ENCODE measurements around the gene BACH1. TPM values are rescaled to one million over a fixed set of nuclear protein-coding genes. Genes with fewer than 3 reads are reported as not detected.

BACH1 gene
- total RNA-seq, 1 donor from 2014 or later: 27.3 TPM

GRCh38 chr21:29313662-29314408 lies 15.1 kb downstream of the BACH1 start:
- DNase-seq (ENCODE audit: low read depth, low spot score): no peak

- no peak for DNase-seq (ENCODE audit: low read depth, low spot score)
Measured at GRCh38 chr21:29315131-29315749, 16.5 kb downstream of the BACH1 start.

DNA sequence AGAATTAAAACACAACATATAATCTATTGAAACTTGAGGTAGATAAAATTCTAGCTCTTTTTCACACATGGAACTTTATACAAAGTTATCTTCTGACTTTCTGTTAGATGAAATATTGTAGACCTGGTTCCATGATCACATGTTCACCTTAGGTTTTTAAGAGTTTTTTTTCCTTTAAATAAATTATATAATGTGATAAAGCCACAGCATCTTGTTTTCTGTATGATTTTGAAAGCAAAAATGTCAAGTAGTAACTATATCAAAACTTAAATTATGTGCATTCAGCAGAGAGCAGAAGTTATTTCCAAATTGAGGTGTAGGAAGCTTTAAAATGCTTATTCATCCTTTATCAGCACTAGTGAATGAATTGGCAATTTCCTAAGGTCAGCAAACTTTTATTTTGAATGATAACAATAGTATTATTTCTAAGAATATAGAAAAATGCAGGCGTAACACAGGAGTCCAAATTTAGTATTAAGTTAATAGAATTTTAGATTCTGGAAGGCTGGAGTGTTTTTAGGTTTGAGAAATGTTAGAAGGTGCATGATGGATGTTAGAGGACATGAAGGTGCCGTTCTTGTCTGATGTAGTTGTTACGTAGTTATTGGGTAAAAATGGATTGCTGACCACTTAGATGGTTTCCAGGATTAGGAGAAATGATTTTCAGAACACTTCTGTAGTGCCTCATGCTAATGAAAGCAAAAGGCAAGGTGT lies 17.5 kb downstream of the BACH1 start:
- no peak for DNase-seq (ENCODE audit: low read depth, low spot score)

GRCh38 chr21:29316806-29317205 lies 18.1 kb downstream of the BACH1 start:
- no peak for DNase-seq (ENCODE audit: low read depth, low spot score)

DNA sequence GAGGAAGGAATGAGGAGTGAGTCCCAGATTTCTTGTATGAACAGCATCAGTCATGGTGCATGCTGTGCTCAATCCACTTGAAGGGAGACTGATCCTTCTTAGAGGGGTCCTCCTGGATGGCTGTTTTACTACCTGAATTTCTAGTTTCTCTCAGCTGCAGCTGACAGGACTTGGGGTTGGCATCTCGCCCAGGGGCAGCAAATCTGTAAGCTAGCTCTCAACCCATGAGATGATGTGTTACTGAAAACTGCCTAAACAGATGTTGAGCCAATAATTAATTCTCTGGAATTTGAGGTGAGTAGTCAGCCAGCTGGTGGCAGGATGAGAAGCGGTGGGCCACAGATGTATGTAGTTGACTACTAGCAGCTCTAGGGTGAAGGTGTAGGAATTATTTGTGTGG lies 19.6 kb downstream of the BACH1 start:
- no peak for DNase-seq (ENCODE audit: low read depth, low spot score)

DNA sequence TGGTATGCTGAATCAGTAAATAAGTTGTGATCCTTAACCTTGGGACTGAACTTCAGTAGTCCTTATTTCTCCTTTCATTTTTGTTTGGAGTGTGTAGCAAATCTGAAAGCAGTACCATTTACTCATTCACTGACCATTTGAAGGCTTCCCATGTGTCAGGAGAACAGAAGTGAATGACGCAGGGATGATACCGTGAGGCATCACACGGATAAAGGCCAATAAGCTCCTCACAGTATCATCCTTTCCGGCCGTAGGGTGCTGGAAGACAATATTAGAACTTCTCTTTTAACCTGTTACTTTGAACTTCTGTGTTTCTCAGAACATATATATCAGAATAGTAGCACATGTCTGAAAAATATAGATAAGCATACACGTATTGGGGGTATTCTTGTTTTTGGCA lies 21.3 kb downstream of the BACH1 start:
- DNase-seq (ENCODE audit: low read depth, low spot score): no peak

GRCh38 chr21:29321217-29321616 lies 22.5 kb downstream of the BACH1 start:
- no peak for DNase-seq (ENCODE audit: low read depth, low spot score)

DNA sequence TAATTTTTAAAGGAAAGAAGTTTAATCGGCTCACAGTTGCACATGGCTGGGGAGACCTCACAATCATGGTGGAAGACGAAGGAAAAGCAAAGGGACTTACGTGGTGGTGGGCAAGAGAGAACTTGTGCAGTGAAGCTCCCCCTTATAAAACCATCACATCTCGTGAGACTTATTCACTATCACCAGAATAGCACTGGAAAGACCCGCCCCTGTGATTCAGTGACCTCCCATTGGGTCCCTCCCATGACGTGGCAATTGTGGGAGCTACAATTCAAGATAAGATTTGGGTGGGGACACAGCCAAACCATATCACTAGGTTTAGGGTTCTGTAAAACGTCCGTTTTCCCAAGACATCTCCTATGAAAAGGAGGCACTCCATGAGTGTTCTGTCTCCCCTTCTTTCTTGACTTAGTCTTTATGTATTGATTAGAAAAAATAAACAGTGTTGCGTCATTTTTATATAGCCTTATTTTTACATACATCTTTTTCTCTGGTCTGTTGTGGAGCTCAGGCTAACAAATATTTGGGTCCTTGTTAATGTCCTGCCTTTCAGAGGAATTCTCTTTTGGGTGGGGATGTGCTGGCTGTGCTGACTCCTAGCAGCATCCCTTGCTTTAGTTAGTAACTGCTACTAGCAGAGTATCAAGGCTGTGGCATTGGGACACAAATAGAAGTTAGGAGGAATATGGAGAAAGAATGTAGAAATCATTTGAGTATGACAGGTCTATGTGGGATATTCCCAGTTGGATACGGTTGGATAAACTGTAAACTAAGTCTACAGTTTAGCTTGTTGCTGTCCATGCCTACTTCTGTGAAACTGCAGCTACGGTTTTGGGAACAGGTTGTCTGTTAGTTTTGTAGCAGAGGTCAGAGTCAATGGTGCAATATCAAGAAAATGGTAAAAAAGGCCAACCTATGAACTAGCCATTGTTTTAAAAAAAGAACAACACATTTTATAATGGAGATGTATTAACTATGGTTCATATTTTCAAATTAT lies 23.5 kb downstream of the BACH1 start:
- DNase-seq (ENCODE audit: low read depth, low spot score): no peak

DNA sequence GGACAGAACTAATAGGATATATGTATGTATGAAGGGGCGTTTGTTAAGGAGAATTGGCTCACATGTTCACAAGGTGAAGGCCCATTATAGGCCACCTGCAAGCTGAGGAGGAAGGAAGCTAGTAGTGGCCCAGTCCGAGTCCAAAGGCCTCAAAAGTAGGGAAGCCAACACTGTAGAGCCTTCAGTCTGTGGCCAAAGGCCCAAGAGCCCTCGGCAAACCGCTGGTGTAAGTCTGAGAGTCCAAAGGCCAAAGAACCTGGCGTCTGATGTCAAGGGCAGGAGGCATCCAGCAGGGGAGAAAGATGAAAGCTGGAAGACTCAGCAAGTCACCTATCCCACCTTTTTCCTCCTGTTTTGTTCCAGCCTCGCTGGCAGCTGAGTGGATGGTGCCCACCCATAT lies 24.5 kb downstream of the BACH1 start:
- DNase-seq (ENCODE audit: low read depth, low spot score): no peak

DNA sequence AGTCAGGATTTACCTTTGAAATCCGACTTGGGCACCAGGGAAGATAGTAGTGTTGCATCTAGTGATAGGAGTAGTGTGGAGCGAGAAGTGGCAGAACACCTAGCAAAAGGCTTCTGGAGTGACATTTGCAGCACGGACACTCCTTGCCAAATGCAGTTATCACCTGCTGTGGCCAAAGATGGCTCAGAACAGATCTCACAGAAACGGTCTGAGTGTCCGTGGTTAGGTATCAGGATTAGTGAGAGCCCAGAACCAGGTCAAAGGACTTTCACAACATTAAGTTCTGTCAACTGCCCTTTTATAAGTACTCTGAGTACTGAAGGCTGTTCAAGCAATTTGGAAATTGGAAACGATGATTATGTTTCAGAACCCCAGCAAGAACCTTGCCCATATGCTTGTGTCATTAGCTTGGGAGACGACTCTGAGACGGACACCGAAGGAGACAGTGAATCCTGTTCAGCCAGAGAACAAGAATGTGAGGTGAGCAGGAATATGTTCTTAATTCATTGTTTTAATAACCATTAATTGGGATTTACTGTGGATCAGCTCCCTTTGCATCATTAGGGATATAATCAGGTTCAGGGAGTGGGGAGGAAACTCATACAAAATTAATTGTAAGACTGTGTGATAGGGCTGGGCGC lies 28.3 kb downstream of the BACH1 start:
- DNase-seq (ENCODE audit: low read depth, low spot score): no peak

DNA sequence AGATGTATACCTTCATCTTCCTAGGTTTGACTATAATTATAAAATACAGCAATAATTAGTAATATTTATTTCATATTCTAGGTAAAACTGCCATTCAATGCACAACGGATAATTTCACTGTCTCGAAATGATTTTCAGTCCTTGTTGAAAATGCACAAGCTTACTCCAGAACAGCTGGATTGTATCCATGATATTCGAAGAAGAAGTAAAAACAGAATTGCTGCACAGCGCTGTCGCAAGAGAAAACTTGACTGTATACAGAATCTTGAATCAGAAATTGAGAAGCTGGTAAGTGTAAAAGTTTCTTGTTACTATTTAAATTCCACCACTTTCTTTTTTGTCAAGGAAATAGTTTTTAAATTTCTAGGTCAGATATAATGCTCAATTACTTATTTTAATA lies 30.7 kb downstream of the BACH1 start:
- DNase-seq (ENCODE audit: low read depth, low spot score): no peak

DNA sequence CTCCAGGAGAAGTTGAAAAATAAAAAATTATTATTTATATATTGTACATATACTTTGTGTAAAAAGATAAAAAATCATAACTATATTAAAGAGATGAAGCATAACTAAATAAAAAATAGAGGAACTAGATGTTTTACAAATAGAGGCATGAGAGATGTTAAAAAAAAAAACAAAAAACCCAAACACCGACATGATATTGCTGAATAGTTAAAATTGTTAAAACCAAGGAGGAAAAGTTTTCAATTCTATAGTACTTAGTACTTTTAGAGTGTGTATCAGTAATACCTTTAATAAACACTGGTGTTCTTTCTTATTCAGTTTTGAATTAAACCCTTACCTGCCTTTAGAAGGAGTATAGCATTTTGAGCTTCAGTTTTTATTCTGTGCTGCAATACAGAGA lies 32.1 kb downstream of the BACH1 start:
- no peak for DNase-seq (ENCODE audit: low read depth, low spot score)

- no peak for DNase-seq (ENCODE audit: low read depth, low spot score)
Measured at GRCh38 chr21:29332461-29333362, 34.0 kb downstream of the BACH1 start.

GRCh38 chr21:29333406-29333805 lies 34.7 kb downstream of the BACH1 start:
- no peak for DNase-seq (ENCODE audit: low read depth, low spot score)

DNA sequence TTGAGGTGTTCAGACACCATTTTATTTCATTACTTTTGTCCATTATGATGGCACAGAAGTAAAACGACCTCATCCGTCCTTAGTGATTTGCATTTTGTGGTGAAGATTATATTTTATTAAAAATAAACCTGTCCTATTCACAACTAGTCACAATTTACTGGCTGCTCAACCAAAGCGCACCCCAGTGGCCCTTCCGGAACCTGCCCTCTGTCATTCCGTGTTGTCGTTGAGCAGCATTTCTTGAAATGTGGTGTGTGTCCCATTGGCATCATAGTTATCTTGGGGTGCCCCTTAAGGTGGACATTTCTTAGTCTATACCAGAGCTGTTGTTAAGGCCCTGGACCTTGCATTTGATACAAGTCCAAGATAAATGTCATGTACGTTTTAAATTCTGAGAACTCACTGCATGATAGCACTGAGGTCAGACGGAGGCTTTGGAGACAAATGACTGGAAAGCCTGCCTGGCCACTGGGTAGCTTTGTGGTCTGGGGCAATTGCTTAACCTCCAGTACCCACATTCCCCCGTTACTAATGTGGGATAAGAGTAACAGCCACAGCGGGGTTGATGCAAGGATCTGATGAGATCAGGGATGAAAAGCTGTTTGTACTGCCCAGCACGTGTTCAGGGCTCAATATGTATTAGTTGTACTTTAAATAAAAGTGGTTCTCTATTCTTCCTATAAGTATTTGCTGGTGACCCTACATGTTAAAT lies 36.2 kb downstream of the BACH1 start:
- DNase-seq (ENCODE audit: low read depth, low spot score): no peak

GRCh38 chr21:29335720-29336119 lies 37.0 kb downstream of the BACH1 start:
- DNase-seq (ENCODE audit: low read depth, low spot score): no peak

GRCh38 chr21:29338256-29338655 lies 39.5 kb downstream of the BACH1 start:
- no peak for DNase-seq (ENCODE audit: low read depth, low spot score)

DNA sequence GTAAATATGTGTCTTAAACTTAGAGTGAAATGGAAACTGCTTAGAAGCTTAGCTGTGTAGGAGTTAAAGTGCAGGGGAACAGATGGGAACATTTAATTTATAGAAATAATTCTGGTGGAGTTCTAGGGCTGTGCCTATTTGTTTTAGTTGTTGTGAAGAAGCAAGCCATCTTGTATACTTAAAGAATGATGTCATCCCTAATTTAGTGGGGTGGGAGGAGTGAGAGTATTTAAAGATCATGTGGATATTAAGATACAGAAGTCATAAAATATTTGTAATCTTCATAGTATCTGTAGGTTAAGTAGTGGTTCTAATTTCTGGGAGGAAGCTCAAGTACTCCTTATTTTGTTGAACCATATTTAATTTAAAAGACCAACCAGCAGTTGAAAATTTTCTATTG lies 41.5 kb downstream of the BACH1 start:
- DNase-seq (ENCODE audit: low read depth, low spot score): no peak

DNA sequence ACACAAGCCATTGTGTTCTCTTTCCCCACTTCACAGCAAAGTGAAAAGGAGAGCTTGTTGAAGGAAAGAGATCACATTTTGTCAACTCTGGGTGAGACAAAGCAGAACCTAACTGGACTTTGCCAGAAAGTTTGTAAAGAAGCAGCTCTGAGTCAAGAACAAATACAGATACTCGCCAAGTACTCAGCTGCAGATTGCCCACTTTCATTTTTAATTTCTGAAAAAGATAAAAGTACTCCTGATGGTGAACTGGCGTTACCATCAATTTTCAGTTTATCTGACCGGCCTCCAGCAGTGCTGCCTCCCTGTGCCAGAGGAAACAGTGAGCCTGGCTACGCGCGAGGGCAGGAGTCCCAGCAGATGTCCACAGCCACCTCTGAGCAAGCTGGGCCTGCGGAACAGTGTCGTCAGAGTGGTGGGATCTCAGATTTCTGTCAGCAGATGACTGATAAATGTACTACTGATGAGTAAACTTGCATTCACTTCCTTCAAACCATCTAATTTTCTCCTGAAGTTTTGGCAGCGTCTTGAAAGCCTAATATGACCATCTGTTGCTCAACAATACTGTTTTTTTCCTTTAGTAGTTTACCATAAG lies 43.7 kb downstream of the BACH1 start:
- peak; percentile 85 for DNase-seq (ENCODE audit: low read depth, low spot score)
